GM12891 (cell line): Measurements from ENCODE around the gene AGBL3.

ENCODE experiments used
- DNase-seq: peaks from one replicate; pipeline ENCODE4 v3.0.0; 2011; ENCODE audit warnings: low spot score; ENCODE audit not compliant: insufficient read length
- FAIRE-seq: peaks from 2 replicates; lab custom pipeline; 2011; peaks lifted over from hg19 to GRCh38; lab: Jason Lieb, UNC
- PAX5 ChIP-seq: IDR thresholded peaks from 2 replicates; pipeline ENCODE4 v1.6.1; 2011; ENCODE audit warnings: low read length, moderate library complexity, mild to moderate bottlenecking; ENCODE audit not compliant: insufficient read depth, severe bottlenecking
- POLR2A ChIP-seq: IDR thresholded peaks from 2 replicates; pipeline ENCODE4 v1.6.1; 2011; ENCODE audit warnings: low read depth, low read length, control low read depth
- POLR2AphosphoS5 ChIP-seq: IDR thresholded peaks from 2 replicates; pipeline ENCODE4 v1.6.1; 2011; ENCODE audit warnings: low read depth, low read length, control low read depth
- POU2F2 ChIP-seq: IDR thresholded peaks from 2 replicates; pipeline ENCODE4 v1.6.1; 2011; ENCODE audit warnings: low read depth, mild to moderate bottlenecking, control low read depth, low read length, moderate library complexity
- SPI1 ChIP-seq: IDR thresholded peaks from 2 replicates; pipeline ENCODE4 v1.6.1; 2011; ENCODE audit warnings: low read depth, low read length, control low read depth
- TAF1 ChIP-seq: IDR thresholded peaks from 2 replicates; pipeline ENCODE4 v1.6.1; 2011; ENCODE audit warnings: low read depth, low read length, control low read depth

AGBL3 gene

GRCh38 chr7:135152442-135152841, 166.1 kb downstream of the AGBL3 start:
- FAIRE-seq (no peak), DNase-seq (no peak)
- TF ChIP-seq POLR2A (no peak), TAF1 (no peak), PAX5 (no peak), SPI1 (no peak), POLR2AphosphoS5 (no peak), POU2F2 (no peak)

GRCh38 chr7:135154734-135155133, 168.4 kb downstream of the AGBL3 start:
- FAIRE-seq: no peak
- no peak for DNase-seq
- TF ChIP-seq POLR2AphosphoS5 (no peak), TAF1 (no peak), POU2F2 (no peak), SPI1 (no peak), PAX5 (no peak), POLR2A (no peak)

DNA sequence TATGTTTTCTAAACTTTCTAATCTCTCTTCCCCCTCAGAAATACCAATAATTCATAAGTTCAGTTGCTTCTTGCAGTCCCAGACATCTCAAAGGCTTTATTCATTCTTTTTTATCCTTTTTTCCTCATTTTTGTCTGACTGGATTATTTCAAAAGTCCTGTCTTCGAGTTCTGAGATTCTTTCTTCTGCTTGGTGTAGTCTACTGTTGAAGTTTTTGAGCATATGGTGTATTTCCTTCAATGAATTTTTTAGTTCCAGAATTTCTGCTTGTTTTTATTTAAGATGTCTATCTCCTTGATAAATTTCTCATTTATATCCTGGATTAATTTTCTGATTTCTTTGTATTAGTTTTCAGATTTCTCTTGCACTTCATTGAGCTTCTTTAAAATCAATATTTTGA, 170.0 kb downstream of the AGBL3 start:
- no peak for DNase-seq
- FAIRE-seq: no peak
- TF ChIP-seq POLR2A (no peak), PAX5 (no peak), POU2F2 (no peak), TAF1 (no peak), SPI1 (no peak), POLR2AphosphoS5 (no peak)

DNA sequence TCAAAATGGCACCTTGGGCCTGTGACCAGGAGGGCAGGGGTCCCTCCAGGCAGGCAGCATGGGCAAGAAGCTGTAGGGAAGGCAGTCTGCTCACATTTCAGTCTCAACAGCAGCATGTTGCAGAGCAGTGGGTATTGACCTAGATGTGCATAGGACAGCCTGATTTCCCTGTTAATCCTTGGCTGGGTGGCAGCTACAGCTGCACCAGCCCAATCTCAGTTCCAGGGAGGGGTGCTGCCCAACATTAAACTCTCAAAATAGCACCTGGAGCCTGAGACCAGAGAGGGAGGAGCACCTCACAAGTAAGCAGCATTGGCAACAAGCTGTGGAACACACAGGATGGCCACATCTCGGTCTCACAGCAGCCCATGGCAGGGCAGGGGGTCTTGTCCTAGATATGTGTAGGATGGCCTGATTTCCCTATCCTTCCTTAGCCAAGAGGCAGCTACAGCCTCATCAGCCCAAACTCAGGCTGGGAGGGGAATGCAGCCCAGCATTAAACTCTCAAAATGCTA, 171.9 kb downstream of the AGBL3 start:
- DNase-seq (no peak), FAIRE-seq (no peak)
- TF ChIP-seq POU2F2: no peak
- no peak for TF ChIP-seq SPI1
- no peak for TF ChIP-seq POLR2A
- no peak for TF ChIP-seq PAX5
- TF ChIP-seq TAF1: no peak
- TF ChIP-seq POLR2AphosphoS5: no peak

DNA sequence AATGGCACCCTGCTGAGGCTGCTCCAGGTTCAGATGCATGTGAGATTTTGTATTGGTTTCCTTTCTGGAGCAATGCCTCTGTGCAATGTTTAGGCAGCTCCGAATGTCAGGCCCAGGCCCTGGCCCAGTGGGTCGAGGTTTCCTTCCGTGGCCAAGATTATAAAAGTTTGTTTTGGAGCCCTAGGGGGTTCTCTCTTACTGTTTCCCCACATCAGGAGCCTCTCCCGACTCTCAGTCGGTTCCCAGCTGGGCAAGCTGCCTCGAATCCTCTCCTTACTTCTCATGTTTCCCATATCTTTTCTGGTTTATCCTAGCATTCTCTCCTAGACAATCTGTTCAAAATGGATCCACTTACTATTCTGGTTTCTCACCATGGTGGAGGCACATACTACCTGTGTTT, 172.6 kb downstream of the AGBL3 start:
- DNase-seq (no peak), FAIRE-seq (no peak)
- TF ChIP-seq POLR2AphosphoS5 (no peak), POLR2A (no peak), SPI1 (no peak), PAX5 (no peak), POU2F2 (no peak), TAF1 (no peak)

DNA sequence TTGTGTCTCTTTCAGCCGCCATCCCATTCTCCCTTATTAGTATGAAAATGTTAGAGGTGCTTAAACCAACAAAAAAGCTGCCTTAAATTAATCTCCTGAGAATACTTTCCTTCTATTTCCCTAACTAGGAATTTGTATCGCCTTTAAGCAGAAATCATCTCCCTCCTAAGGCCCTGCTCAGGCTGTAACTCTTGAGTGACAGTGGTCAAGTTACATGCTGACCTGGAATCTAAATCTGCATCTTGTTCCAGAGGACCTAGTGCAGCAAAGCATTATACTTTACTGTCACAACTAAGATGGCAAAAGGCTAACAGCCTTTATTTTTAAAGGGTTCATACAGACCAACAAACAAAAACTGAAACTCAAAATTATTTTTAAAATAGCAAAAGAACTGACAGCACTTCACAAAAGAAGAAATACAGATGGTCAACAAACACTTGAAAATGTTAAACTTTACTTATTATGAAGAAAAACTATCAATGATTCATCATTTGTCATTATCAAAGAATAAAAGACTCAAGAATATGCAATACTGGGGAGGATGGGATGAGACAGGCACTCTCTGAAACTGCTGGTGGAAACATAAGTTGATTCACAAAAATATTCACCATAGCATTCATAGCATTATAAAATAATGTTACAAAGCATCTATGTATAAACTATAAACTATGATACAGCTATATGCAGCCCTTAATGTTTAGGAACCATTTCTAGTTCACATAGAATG, 173.2 kb downstream of the AGBL3 start:
- FAIRE-seq (no peak), DNase-seq (no peak)
- no peak for TF ChIP-seq POU2F2
- no peak for TF ChIP-seq POLR2AphosphoS5
- no peak for TF ChIP-seq PAX5
- TF ChIP-seq POLR2A: no peak
- TF ChIP-seq SPI1: no peak
- TF ChIP-seq TAF1: no peak

DNA sequence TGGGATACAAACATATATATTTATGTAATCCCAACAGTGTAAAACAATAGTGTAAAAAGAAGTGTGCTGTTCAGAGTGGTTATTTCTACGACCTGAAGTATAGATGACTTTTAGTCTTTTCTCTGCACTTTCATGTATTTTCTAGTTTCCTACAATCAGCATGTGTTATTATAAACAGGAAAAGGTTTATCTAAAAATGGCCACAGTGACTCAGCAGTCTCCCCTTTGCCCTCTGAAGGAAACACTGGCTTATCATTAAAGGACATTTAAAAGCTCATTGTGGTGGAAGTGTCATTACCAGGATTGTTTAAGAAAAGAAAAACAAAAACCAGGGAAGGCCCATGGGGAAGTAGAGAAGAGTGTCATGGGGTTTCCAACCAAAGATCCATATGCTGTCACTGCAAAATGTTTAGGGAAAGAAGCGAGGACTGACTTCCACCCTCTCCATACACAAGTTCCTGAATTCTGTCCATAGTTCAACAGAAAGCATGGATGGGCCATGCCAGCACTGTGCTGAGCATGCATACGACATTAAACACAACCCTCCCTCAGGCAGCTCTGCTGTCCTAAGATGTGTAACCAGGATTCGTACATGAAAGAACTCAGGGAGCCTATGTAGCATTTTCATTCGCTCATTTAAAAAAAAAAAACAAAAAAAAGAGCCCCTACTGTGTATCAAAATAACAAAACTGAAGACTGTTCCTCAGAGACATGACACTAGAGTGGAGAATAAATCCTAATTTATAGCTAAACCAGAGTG, 174.0 kb downstream of the AGBL3 start:
- TF ChIP-seq POU2F2: no peak
- no peak for TF ChIP-seq TAF1
- no peak for TF ChIP-seq POLR2AphosphoS5
- TF ChIP-seq POLR2A: no peak
- TF ChIP-seq SPI1: no peak
- no peak for TF ChIP-seq PAX5
- DNase-seq (no peak), FAIRE-seq (no peak)

DNA sequence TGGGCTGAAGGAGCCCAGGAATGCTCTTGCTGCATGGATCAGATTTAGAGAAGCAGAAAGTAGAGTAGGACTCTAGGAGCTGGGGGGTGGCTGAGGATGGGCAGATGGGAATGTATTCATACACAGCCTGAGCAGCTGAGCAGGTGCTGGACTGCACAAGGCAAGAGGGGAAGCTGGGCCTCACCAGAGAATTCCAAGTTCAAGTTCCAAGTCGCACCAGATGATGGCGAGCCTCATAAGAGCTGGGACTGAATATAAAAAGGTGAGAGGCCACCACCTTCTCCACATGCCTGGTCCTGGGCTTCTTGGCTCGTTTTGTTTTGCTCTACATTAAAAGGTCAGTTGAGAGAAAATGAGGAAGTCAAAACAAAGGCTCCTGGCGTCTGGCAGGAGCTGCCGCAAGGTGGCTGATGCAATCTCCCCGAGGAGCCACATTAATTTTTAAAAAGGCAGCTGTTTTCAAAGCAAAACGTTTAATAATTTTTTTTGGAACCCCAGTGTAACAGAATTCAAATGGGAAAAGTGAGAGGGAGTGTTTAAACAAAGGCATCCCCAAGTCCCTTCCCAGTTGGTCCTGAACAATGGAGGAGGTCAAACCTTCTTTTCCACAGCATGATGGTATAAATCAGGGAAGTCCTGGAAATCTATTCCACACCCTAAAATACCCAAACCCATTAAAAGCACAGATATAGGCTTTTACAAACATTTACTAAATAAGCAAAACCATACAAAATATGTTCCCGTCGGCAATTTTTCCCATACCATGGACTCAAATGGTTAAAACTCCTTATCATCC, 174.7 kb downstream of the AGBL3 start:
- FAIRE-seq: no peak
- TF ChIP-seq TAF1 (no peak), POLR2AphosphoS5 (no peak), PAX5 (no peak), SPI1 (peak; percentile 90)
- DNase-seq: no peak

- TF ChIP-seq SPI1: no peak
- no peak for TF ChIP-seq POLR2AphosphoS5
- no peak for TF ChIP-seq POU2F2
- TF ChIP-seq POLR2A: no peak
- TF ChIP-seq TAF1: no peak
- DNase-seq (no peak), FAIRE-seq (no peak)
Measured at GRCh38 chr7:135161669-135162068, 175.4 kb downstream of the AGBL3 start.
